Keratinocyte (primary cell): ENCODE results near the gene XYLT2. TPM values are rescaled to one million over a fixed set of nuclear protein-coding genes. Genes with fewer than 3 reads are reported as not detected.
A peak's percentile ranks its signal among the peaks of the same experiment; 100 is the strongest.

Source experiments
- DNase-seq: peaks from one replicate; pipeline ENCODE4 v3.0.0-alpha.2; 2011; ENCODE audit warnings: low read depth, missing footprints, low spot score
- FAIRE-seq: peaks from 2 replicates; lab custom pipeline; 2011; peaks lifted over from hg19 to GRCh38; lab: Jason Lieb, UNC
- H2AFZ ChIP-seq: 2 replicates; pipeline ENCODE4 v1.6.0; 2012; ENCODE audit warnings: low read length, control low read depth, inconsistent platforms; ENCODE audit not compliant: control insufficient read depth
- H3K27ac ChIP-seq: 2 replicates; pipeline ENCODE4 v1.5.1; 2011; ENCODE audit warnings: low read length; ENCODE audit not compliant: control insufficient read depth, insufficient read depth
- H3K27me3 ChIP-seq: 3 replicates; pipeline ENCODE4 v1.6.0; 2011; ENCODE audit warnings: low read length; ENCODE audit not compliant: control insufficient read depth, insufficient read depth; ENCODE audit errors: extremely low read depth
- H3K36me3 ChIP-seq, 2 experiments: 2 replicates in 1 of 2; 3 replicates in 1 of 2; pipeline ENCODE4 v1.5.1; 2011; ENCODE audit warnings: low read length in 2 of 2, mild to moderate bottlenecking in 1 of 2; ENCODE audit not compliant: control insufficient read depth in 2 of 2, insufficient read depth in 2 of 2; ENCODE audit errors: extremely low read depth in 1 of 2
- H3K4me1 ChIP-seq: 3 replicates; pipeline ENCODE4 v1.5.1; 2011; ENCODE audit warnings: low read length; ENCODE audit not compliant: control insufficient read depth, insufficient read depth; ENCODE audit errors: extremely low read depth
- H3K4me2 ChIP-seq: 3 replicates; pipeline ENCODE4 v1.6.0; 2011; ENCODE audit warnings: low read depth, low read length; ENCODE audit not compliant: control insufficient read depth, insufficient read depth; ENCODE audit errors: extremely low read depth
- H3K4me3 ChIP-seq, 3 experiments: fragments of 200-600 bp in 1 of 3; sonication (generic) in 1 of 3; 2 replicates in 2 of 3; 3 replicates in 1 of 3; pipeline ENCODE4 v1.5.1; 2011 to 2016; ENCODE audit warnings: low read length in 3 of 3, mild to moderate bottlenecking in 3 of 3, control low read depth in 2 of 3, inconsistent platforms in 1 of 3, low read depth in 1 of 3, mixed read lengths in 1 of 3, mixed run types in 1 of 3, moderate library complexity in 1 of 3; ENCODE audit not compliant: control insufficient read depth in 2 of 3, insufficient read depth in 2 of 3; ENCODE audit errors: extremely low read depth in 1 of 3
- H3K79me2 ChIP-seq: 2 replicates; pipeline ENCODE4 v1.6.0; 2012; ENCODE audit warnings: low read length; ENCODE audit not compliant: control insufficient read depth, insufficient read depth
- H3K9ac ChIP-seq: 3 replicates; pipeline ENCODE4 v1.6.0; 2011; ENCODE audit warnings: low read length; ENCODE audit not compliant: control insufficient read depth, insufficient read depth; ENCODE audit errors: extremely low read depth
- H3K9me1 ChIP-seq: 3 replicates; pipeline ENCODE4 v1.6.0; 2011; ENCODE audit warnings: low read length; ENCODE audit not compliant: control insufficient read depth, insufficient read depth; ENCODE audit errors: extremely low read depth
- H3K9me3 ChIP-seq: 2 replicates; pipeline ENCODE4 v1.5.1; 2012; ENCODE audit warnings: low read depth, low read length; ENCODE audit not compliant: control insufficient read depth
- H4K20me1 ChIP-seq: 3 replicates; pipeline ENCODE4 v1.6.0; 2011; ENCODE audit warnings: low read length; ENCODE audit not compliant: control insufficient read depth, insufficient read depth; ENCODE audit errors: extremely low read depth
- EZH2 ChIP-seq: IDR thresholded peaks from one replicate; pipeline ENCODE4 v1.6.1; 2012; ENCODE audit warnings: inconsistent platforms, mild to moderate bottlenecking, low read length, moderate library complexity
- dilution Hi-C: fragments of 300-500 bp; cut with MboI; formaldehyde crosslinking; loops from one replicate; pipeline ENCODE4 v1.7.0; 2020; ENCODE audit warnings: low sequenced_read_pairs; ENCODE audit not compliant: extremely low pct_ligation_motif_present
- polyA plus RNA-seq, 5 experiments: library from polyadenylated mRNA; depleted of rRNA in 3 of 5; stranded (reverse) in 3 of 5; stranded (forward) in 1 of 5; unstranded in 1 of 5; fragments of >200 nt; gene quantifications; 1 replicate in 1 of 5; 2 replicates in 3 of 5; 3 replicates in 1 of 5; pipeline versions ENCODE4 v1.2.1 to v1.2.3, GENCODE V29; 2011 to 2012; ENCODE audit warnings: missing spikeins in 2 of 5, low read depth in 1 of 5, low replicate concordance in 1 of 5
- TF ChIP-seq, protein P1 (sequence below), 3 experiments: IDR thresholded peaks in 1 of 3; conservative IDR thresholded peaks in 1 of 3; optimal IDR thresholded peaks in 1 of 3; 2 replicates in 2 of 3; 3 replicates in 1 of 3; pipeline versions ENCODE3 to v1.5.1; 2011; ENCODE audit warnings: low read length in 3 of 3, mild to moderate bottlenecking in 3 of 3, moderate library complexity in 2 of 3, control low read depth in 1 of 3, inconsistent platforms in 1 of 3; ENCODE audit not compliant: insufficient read depth in 2 of 3; ENCODE audit errors: extremely low read depth in 1 of 3

XYLT2 gene
- polyA plus RNA-seq, 1 donor (not counting 4 experiments of a cell fraction or from before 2014, with no cell fraction given): 15.3 TPM

- dilution Hi-C loops: no loop called here
- Histone ChIP-seq H3K27ac (no peak overlapping the region), H4K20me1 (no peaks in the 10 kb centered on the region), H3K4me1 (no peaks in the 10 kb centered on the region), H3K9me1 (no peaks in the 10 kb centered on the region), H3K9ac (no peak overlapping the region), H3K27me3 (no peaks in the 10 kb centered on the region), H3K4me2 (no peak overlapping the region), H3K36me3 (peaks cover 25 to 31% of the 10 kb centered on the region in 2 experiments), H3K4me3 (no peak overlapping the region), H3K9me3 (no peaks in the 10 kb centered on the region), H2AFZ (no peak overlapping the region), H3K79me2 (no peaks in the 10 kb centered on the region)
- TF ChIP-seq EZH2: no peak
- TF ChIP-seq, protein P1, sequence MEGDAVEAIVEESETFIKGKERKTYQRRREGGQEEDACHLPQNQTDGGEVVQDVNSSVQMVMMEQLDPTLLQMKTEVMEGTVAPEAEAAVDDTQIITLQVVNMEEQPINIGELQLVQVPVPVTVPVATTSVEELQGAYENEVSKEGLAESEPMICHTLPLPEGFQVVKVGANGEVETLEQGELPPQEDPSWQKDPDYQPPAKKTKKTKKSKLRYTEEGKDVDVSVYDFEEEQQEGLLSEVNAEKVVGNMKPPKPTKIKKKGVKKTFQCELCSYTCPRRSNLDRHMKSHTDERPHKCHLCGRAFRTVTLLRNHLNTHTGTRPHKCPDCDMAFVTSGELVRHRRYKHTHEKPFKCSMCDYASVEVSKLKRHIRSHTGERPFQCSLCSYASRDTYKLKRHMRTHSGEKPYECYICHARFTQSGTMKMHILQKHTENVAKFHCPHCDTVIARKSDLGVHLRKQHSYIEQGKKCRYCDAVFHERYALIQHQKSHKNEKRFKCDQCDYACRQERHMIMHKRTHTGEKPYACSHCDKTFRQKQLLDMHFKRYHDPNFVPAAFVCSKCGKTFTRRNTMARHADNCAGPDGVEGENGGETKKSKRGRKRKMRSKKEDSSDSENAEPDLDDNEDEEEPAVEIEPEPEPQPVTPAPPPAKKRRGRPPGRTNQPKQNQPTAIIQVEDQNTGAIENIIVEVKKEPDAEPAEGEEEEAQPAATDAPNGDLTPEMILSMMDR (optimal IDR thresholded peaks at IDR 0.05 in 1 of 3, IDR thresholded peaks at IDR 0.05 in 1 of 3, conservative IDR thresholded peaks at IDR 0.05 in 1 of 3; ENCODE audit: extremely low read depth in 1 of 3, insufficient read depth in 2 of 3, low read length in 3 of 3): no peak
- DNase-seq (no peak), FAIRE-seq (no peak)
Measured at GRCh38 chr17:50379351-50380132, 33.6 kb downstream of the XYLT2 start.

DNA sequence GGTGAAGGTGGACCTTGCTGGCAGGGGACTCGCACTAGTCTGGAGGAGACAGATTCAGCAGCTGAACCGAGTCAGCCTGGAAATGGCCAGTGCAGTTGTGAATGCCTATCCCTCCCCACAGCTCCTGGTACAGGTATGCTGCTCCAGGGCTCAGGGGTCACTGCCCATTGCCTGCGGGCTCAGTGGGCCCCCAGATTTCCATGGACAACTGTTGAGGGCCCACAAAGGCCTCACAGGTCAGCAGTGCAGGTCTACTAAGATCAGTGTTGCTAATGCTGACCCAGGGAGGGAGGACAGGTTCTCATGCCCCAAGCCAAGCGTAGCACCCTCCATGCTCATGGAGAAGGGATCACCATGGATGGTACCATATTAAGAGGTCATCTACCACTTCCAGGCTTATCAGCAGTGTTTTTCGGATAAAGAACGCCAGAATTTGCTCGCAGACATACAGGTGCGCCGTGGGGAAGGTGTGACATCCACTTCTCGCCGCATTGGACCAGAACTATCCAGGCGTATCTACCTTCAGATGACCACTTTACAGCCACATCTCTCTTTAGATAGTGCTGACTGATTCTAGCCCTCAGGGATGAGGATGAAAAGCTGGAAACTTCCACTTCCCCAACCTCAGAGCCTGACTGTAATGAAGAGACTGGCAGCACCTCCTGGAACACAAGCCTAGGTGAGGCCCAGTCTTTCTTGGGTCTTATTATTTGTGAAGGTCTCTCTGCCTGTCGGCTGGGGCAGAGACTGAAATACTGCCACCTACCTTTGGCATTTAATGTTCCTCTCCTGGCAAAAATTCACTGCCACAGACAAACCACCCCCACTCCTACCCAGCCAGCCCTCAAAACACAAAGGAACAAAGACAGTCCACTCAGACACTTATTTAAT, 34.7 kb downstream of the XYLT2 start:
- Histone ChIP-seq H3K4me3 (no peak overlapping the region), H3K9ac (no peak overlapping the region), H3K27me3 (no peaks in the 10 kb centered on the region), H2AFZ (no peak overlapping the region), H3K27ac (no peak overlapping the region), H3K9me1 (no peaks in the 10 kb centered on the region), H3K9me3 (no peaks in the 10 kb centered on the region), H3K4me1 (no peaks in the 10 kb centered on the region), H3K79me2 (no peaks in the 10 kb centered on the region), H3K4me2 (no peak overlapping the region), H4K20me1 (no peaks in the 10 kb centered on the region), H3K36me3 (peaks cover 32 to 38% of the 10 kb centered on the region in 2 experiments)
- DNase-seq: no peak
- TF ChIP-seq EZH2: no peak
- TF ChIP-seq, protein P1 (optimal IDR thresholded peaks at IDR 0.05 in 1 of 3, IDR thresholded peaks at IDR 0.05 in 1 of 3, conservative IDR thresholded peaks at IDR 0.05 in 1 of 3; ENCODE audit: extremely low read depth in 1 of 3, insufficient read depth in 2 of 3, low read length in 3 of 3): peak; percentile 15 to 34 (median 32)
- dilution Hi-C loops: no loop called here
- FAIRE-seq: no peak
